ACC112 (cell line): ENCODE measurements around the gene SPSB4.

Experiments used
- H2AFZ ChIP-seq: fragments of 200-600 bp; sonication (generic); one replicate; pipeline ENCODE4 v1.6.0; 2017; ENCODE audit warnings: antibody characterized with exemption, low read length; ENCODE audit not compliant: unreplicated experiment
- H3K27ac ChIP-seq: fragments of 200-600 bp; sonication (generic); 2 replicates; pipeline ENCODE4 v1.5.1; 2014; ENCODE audit warnings: low read depth, mild to moderate bottlenecking, antibody characterized with exemption, low read length, moderate library complexity
- H3K27me3 ChIP-seq: fragments of 200-600 bp; sonication (generic); 2 replicates; pipeline ENCODE4 v1.6.1; 2014; ENCODE audit warnings: mild to moderate bottlenecking, antibody characterized with exemption, low read length, moderate library complexity, mixed read lengths; ENCODE audit not compliant: insufficient read depth
- H3K36me3 ChIP-seq: fragments of 200-600 bp; sonication (generic); 2 replicates; pipeline ENCODE4 v1.6.1; 2016; ENCODE audit warnings: mild to moderate bottlenecking, antibody characterized with exemption, low read length, moderate library complexity, mixed read lengths; ENCODE audit not compliant: insufficient read depth
- H3K4me1 ChIP-seq: fragments of 200-600 bp; sonication (generic); one replicate; pipeline ENCODE4 v1.6.1; 2016; ENCODE audit warnings: low read length, mixed read lengths; ENCODE audit not compliant: insufficient read depth, unreplicated experiment, control insufficient read depth
- H3K4me3 ChIP-seq: fragments of 200-600 bp; sonication (generic); 2 replicates; pipeline ENCODE4 v1.5.1; 2014; ENCODE audit warnings: mild to moderate bottlenecking, low read depth, low read length
- H3K79me2 ChIP-seq: fragments of 200-600 bp; sonication (generic); one replicate; pipeline ENCODE4 v1.6.0; 2016; ENCODE audit warnings: low read length; ENCODE audit not compliant: control insufficient read depth, unreplicated experiment, insufficient read depth

The SPSB4 gene

DNA sequence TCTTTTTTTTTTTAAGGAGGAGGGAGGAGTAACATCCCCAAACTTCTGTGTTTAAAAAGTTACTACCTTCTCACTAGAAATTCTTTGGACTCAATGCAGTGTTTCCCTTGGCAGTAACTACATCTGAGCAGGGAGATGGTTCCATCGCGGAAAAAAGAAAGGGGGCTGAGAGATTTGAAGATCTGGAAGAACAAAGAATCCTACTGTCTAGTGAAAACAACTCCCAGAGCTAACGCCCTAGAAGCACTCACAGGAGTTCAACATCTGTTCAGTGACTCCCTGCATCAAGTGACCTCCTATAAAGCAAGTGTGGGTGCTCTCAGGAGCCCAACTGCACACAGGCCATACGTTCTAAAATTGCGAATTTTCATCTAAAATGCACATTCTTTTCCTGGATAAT is 113.7 kb downstream of the SPSB4 start:
- Histone ChIP-seq H3K79me2 (no peaks in the 10 kb centered on the region), H2AFZ (no peak overlapping the region), H3K4me3 (no peak overlapping the region), H3K27ac (no peak overlapping the region), H3K27me3 (peaks cover 35% of the 10 kb centered on the region), H3K4me1 (no peaks in the 10 kb centered on the region), H3K36me3 (no peaks in the 10 kb centered on the region)

DNA sequence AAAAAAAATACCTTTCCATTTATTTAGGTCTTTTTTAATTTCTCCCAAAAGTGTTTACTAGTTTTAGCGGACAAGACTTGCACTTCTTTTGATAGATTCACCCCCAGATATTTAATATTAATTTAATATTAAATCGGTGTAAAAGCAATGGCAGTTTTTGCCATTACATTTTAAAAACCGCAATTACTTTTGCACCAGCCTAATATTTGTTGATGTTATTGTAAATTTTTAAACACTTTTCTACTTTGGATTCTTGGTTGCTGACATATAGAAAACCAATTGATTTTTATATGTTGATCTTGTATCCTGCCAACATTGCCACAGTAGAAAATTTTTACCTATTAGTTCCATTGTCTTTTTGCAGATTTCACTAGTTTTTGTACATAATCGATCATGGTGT is 116.5 kb downstream of the SPSB4 start:
- no peaks in the 10 kb centered on the region for H3K36me3 ChIP-seq
- no peaks in the 10 kb centered on the region for H3K4me1 ChIP-seq
- H3K27me3 ChIP-seq = peaks cover 43% of the 10 kb centered on the region
- no peak overlapping the region for H2AFZ ChIP-seq
- H3K79me2 ChIP-seq = no peaks in the 10 kb centered on the region
- no peak overlapping the region for H3K27ac ChIP-seq
- no peak overlapping the region for H3K4me3 ChIP-seq

DNA sequence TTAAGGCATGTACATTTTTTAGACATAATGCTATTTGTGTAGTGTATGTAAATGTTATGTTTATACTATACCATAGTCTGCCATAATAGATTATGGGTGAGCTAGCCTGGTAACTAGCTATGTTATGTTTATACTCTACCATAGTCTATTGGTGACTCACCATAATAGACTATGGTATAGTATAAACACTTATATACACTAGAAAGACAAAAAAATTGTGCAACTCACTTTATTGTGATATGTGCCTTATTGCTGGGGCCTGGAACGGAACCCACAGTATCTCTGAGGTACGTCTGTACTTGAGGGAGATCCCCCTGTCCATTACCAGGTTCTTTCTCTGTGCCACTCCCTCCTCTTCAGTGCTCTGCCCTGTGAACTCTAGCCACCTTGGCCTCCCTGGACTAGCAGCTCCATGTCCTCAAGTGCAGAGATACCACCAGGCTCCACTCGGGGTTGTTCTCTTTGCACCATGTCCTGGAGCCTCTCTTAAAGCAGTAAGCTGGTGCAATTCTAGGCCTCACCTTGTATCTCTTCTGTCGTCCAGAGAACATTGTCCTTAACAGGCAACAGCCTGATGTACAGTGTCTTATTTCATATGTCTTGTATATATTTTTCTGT is 119.6 kb downstream of the SPSB4 start:
- Histone ChIP-seq H3K27ac (no peak overlapping the region), H3K27me3 (peaks cover 58% of the 10 kb centered on the region), H2AFZ (no peak overlapping the region), H3K36me3 (no peaks in the 10 kb centered on the region), H3K4me3 (no peak overlapping the region), H3K79me2 (no peaks in the 10 kb centered on the region), H3K4me1 (no peaks in the 10 kb centered on the region)

DNA sequence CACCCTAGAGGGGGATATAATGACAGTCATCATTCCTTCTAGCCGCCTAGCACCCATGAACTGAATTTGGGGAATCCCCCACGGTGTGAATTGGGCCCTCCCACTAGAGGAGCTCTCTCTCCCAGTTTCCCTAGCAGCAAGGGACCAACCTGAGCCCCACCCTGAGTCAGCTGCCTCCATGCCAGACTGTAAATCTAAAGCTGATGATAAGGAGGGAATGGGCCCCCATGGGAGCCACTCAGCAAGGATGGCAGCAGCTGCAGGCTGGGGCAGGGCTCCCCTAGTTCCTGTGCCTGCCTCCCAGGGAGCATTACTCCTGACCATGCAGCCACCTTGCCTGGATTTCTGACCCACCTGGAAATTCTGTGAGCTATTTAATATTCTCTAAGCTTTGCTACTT is 123.5 kb downstream of the SPSB4 start:
- H3K4me3 ChIP-seq = no peak overlapping the region
- peaks cover 58% of the 10 kb centered on the region for H3K27me3 ChIP-seq
- no peaks in the 10 kb centered on the region for H3K36me3 ChIP-seq
- H3K27ac ChIP-seq = no peak overlapping the region
- H3K79me2 ChIP-seq = no peaks in the 10 kb centered on the region
- H2AFZ ChIP-seq = no peak overlapping the region
- H3K4me1 ChIP-seq = no peaks in the 10 kb centered on the region

DNA sequence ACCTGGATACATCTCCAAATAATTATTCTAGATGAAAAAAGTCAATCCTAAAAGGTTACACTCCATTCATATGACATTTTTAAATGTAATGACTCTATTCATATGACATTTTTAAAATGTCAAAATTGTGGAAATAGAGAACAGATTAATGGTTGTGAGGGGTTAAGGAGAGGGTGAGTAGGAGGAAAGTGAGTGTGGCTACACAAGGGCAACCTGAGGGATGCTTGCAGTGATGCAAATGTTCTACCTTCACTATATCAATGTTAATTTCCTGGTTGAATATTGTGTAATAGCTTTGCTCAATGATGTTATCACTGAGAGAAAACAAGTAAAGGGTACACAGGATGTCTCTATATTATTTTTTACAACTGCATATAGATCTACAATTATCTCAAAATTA is 125.6 kb downstream of the SPSB4 start:
- Histone ChIP-seq H3K4me3 (no peak overlapping the region), H3K4me1 (no peaks in the 10 kb centered on the region), H3K27me3 (peaks cover 74% of the 10 kb centered on the region), H3K27ac (no peak overlapping the region), H3K36me3 (no peaks in the 10 kb centered on the region), H3K79me2 (no peaks in the 10 kb centered on the region), H2AFZ (no peak overlapping the region)

DNA sequence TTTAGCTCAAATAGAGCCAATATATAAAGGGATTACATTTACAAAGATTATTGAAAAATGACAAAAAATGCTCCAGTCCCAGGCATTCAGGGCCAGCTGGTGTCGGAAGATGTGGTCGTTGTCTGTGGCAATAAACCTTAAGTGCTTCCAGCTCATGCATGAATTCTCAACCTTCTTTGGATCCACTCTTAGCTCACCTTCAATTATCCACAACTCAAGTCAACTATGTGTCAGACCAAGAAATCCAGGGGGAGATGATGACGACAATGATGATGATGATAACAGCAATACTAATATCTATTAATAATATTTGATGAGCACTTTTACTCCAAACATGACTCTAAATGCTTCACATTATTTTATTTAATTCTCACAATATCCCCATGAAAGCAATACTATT is 126.9 kb downstream of the SPSB4 start:
- H3K4me3 ChIP-seq = no peak overlapping the region
- no peaks in the 10 kb centered on the region for H3K4me1 ChIP-seq
- no peak overlapping the region for H3K27ac ChIP-seq
- peaks cover 79% of the 10 kb centered on the region for H3K27me3 ChIP-seq
- no peaks in the 10 kb centered on the region for H3K36me3 ChIP-seq
- no peaks in the 10 kb centered on the region for H3K79me2 ChIP-seq
- no peak overlapping the region for H2AFZ ChIP-seq

GRCh38 chr3:141178551-141178950 is 127.4 kb downstream of the SPSB4 start:
- Histone ChIP-seq H3K4me3 (no peak overlapping the region), H3K27ac (no peak overlapping the region), H3K36me3 (no peaks in the 10 kb centered on the region), H2AFZ (no peak overlapping the region), H3K79me2 (no peaks in the 10 kb centered on the region), H3K4me1 (no peaks in the 10 kb centered on the region), H3K27me3 (peaks cover 77% of the 10 kb centered on the region)

- Histone ChIP-seq H3K79me2 (no peaks in the 10 kb centered on the region), H3K4me1 (no peaks in the 10 kb centered on the region), H3K36me3 (no peaks in the 10 kb centered on the region), H3K4me3 (no peak overlapping the region), H3K27me3 (peaks cover 69% of the 10 kb centered on the region), H2AFZ (no peak overlapping the region), H3K27ac (no peak overlapping the region)
Observed at GRCh38 chr3:141179983-141180382, 128.8 kb downstream of the SPSB4 start.

- Histone ChIP-seq H3K36me3 (no peaks in the 10 kb centered on the region), H3K27me3 (peaks cover 76% of the 10 kb centered on the region), H3K79me2 (no peaks in the 10 kb centered on the region), H3K4me3 (no peak overlapping the region), H3K4me1 (no peaks in the 10 kb centered on the region), H3K27ac (no peak overlapping the region), H2AFZ (no peak overlapping the region)
Observed at GRCh38 chr3:141181196-141181595, 130.0 kb downstream of the SPSB4 start.

DNA sequence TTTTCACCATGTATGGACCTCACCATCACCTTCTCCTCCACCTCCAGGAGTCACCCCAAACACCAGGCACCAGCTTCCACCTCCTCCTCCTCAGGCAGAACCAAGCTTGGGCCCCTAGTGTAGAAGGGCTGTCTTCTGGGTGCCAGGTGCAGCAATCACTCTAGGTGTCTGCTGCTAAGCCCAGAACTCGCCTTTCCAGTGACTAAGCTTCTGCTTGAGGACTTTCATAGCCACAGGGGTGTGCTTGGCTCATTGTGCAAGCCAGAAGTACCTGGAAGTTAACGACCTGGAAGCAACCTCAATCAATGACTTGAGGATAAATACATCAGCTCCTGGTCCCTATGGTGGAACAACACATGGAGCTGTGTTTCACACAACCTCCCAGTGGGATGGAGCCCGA is 130.7 kb downstream of the SPSB4 start:
- Histone ChIP-seq H3K27me3 (peaks cover 75% of the 10 kb centered on the region), H3K36me3 (no peaks in the 10 kb centered on the region), H3K4me3 (no peak overlapping the region), H2AFZ (no peak overlapping the region), H3K27ac (no peak overlapping the region), H3K4me1 (no peaks in the 10 kb centered on the region), H3K79me2 (no peaks in the 10 kb centered on the region)

DNA sequence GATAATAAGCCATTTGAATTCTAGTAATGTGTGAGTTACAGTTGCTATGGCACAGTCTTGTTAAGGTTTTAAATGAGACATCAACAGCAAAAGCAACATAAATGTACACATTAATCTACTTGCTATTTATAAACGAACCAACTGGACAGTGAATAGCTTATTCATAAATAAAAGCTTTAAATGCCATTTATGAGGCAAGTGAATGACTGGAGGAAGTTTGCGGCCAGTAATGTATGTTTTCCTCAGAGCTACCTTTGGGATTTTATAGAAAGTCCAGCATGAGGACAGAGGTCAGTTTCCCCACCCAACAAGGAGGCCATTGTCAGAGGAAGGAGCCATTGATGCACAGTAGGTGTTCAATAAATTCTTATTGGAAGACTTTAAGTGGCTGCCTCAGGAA is 132.5 kb downstream of the SPSB4 start:
- H3K4me1 ChIP-seq = no peaks in the 10 kb centered on the region
- no peaks in the 10 kb centered on the region for H3K79me2 ChIP-seq
- no peak overlapping the region for H3K4me3 ChIP-seq
- no peaks in the 10 kb centered on the region for H3K36me3 ChIP-seq
- H2AFZ ChIP-seq = no peak overlapping the region
- no peak overlapping the region for H3K27ac ChIP-seq
- H3K27me3 ChIP-seq = peaks cover 71% of the 10 kb centered on the region
